ENCODE measurements around the gene G6PC1. TPM values are rescaled to one million over a fixed set of nuclear protein-coding genes. Genes with fewer than 3 reads are reported as not detected.
"Not testable (repeated sequence)": the region's sequence is repeated elsewhere in the genome, so short reads cannot be mapped to it uniquely, and the experiment has no call there.

Gene G6PC1
- total RNA-seq, 2 experiments from 2014 or later = not detected

- H3K4me1 Mint-ChIP-seq (ENCODE audit: low read depth); DNase-seq; H3K4me3 Mint-ChIP-seq; H3K9me3 Mint-ChIP-seq (ENCODE audit: insufficient read depth); H3K36me3 Mint-ChIP-seq (ENCODE audit: low read depth); CTCF ChIA-PET; POLR2A ChIA-PET; ATAC-seq; H3K27ac Mint-ChIP-seq: not testable (repeated sequence)
- H3K27me3 Mint-ChIP-seq (ENCODE audit: low read depth) = peaks cover 24% of the 10 kb centered on the region
Observed at GRCh38 chr17:42916388-42917235, 16.0 kb downstream of the G6PC1 start.

- DNase-seq (no peak), ATAC-seq (no peak)
- Mint-ChIP-seq H3K4me3 (no peak overlapping the region), H3K9me3 (ENCODE audit: insufficient read depth) (no peaks in the 10 kb centered on the region), H3K4me1 (ENCODE audit: low read depth) (no peaks in the 10 kb centered on the region), H3K27ac (no peak overlapping the region), H3K36me3 (ENCODE audit: low read depth) (no peaks in the 10 kb centered on the region), H3K27me3 (ENCODE audit: low read depth) (peaks cover 25% of the 10 kb centered on the region)
- ChIA-PET POLR2A (no interaction called here), CTCF (no interaction called here)
Observed at GRCh38 chr17:42917236-42917603, 16.6 kb downstream of the G6PC1 start.

- DNase-seq (no peak), ATAC-seq (no peak)
- Mint-ChIP-seq H3K36me3 (ENCODE audit: low read depth) (no peaks in the 10 kb centered on the region), H3K4me1 (ENCODE audit: low read depth) (no peaks in the 10 kb centered on the region), H3K27me3 (ENCODE audit: low read depth) (peaks cover 24% of the 10 kb centered on the region), H3K4me3 (no peak overlapping the region), H3K9me3 (ENCODE audit: insufficient read depth) (no peaks in the 10 kb centered on the region), H3K27ac (no peak overlapping the region)
- ChIA-PET CTCF (interaction anchor here (0.9 to 2.7 kb wide), 2 partner anchors 10 to 95 kb away, joined by 3 to 11 read pairs; partner anchors contain the start of gene BECN1), POLR2A (no interaction called here)
Observed at GRCh38 chr17:42918902-42919521, 18.4 kb downstream of the G6PC1 start.

GRCh38 chr17:42919522-42920077 is 19.0 kb downstream of the G6PC1 start:
- CTCF ChIA-PET = interaction anchor here (0.9 to 2.7 kb wide), 3 partner anchors 9 to 95 kb away, joined by 3 to 11 read pairs (median 4); partner anchors contain the start of gene BECN1
- H3K4me3 Mint-ChIP-seq; H3K4me1 Mint-ChIP-seq (ENCODE audit: low read depth); ATAC-seq; POLR2A ChIA-PET; H3K36me3 Mint-ChIP-seq (ENCODE audit: low read depth); H3K9me3 Mint-ChIP-seq (ENCODE audit: insufficient read depth); H3K27ac Mint-ChIP-seq; DNase-seq: not testable (repeated sequence)
- H3K27me3 Mint-ChIP-seq (ENCODE audit: low read depth) = peaks cover 24% of the 10 kb centered on the region

- no peak for ATAC-seq
- Mint-ChIP-seq H3K27me3 (ENCODE audit: low read depth) (peaks cover 24% of the 10 kb centered on the region), H3K27ac (no peak overlapping the region), H3K36me3 (ENCODE audit: low read depth) (no peaks in the 10 kb centered on the region), H3K9me3 (ENCODE audit: insufficient read depth) (no peaks in the 10 kb centered on the region), H3K4me3 (no peak overlapping the region), H3K4me1 (ENCODE audit: low read depth) (peaks cover 2% of the 10 kb centered on the region)
- ChIA-PET POLR2A (no interaction called here), CTCF (interaction anchor here (0.6 to 2.7 kb wide), 4 partner anchors 8 to 145 kb away, joined by 3 to 11 read pairs (median 4); partner anchors contain the start of gene BECN1)
- no peak for DNase-seq
Observed at GRCh38 chr17:42920106-42920900, 19.7 kb downstream of the G6PC1 start.

- DNase-seq (no peak), ATAC-seq (no peak)
- no peak overlapping the region for H3K27ac Mint-ChIP-seq
- H3K4me1 Mint-ChIP-seq (ENCODE audit: low read depth) = peaks cover 2% of the 10 kb centered on the region
- H3K36me3 Mint-ChIP-seq (ENCODE audit: low read depth) = no peaks in the 10 kb centered on the region
- peaks cover 24% of the 10 kb centered on the region for H3K27me3 Mint-ChIP-seq (ENCODE audit: low read depth)
- no peak overlapping the region for H3K4me3 Mint-ChIP-seq
- ChIA-PET POLR2A (no interaction called here), CTCF (interaction anchor here (0.6 to 2.7 kb wide), 3 partner anchors 8 to 144 kb away, joined by 4 to 11 read pairs (median 5); no protein-coding TSS in a partner anchor)
- H3K9me3 Mint-ChIP-seq (ENCODE audit: insufficient read depth) = no peaks in the 10 kb centered on the region
Observed at GRCh38 chr17:42920922-42921321, 20.3 kb downstream of the G6PC1 start.

- CTCF ChIA-PET = no interaction called here
- Mint-ChIP-seq H3K4me3 (no peak overlapping the region), H3K4me1 (ENCODE audit: low read depth) (peaks cover 2% of the 10 kb centered on the region), H3K27me3 (ENCODE audit: low read depth) (peaks cover 24% of the 10 kb centered on the region), H3K36me3 (ENCODE audit: low read depth) (no peaks in the 10 kb centered on the region), H3K9me3 (ENCODE audit: insufficient read depth) (no peaks in the 10 kb centered on the region), H3K27ac (no peak overlapping the region)
- ATAC-seq = no peak
- DNase-seq = no peak
- POLR2A ChIA-PET = no interaction called here
Observed at GRCh38 chr17:42922294-42922693, 21.7 kb downstream of the G6PC1 start.

- DNase-seq; ATAC-seq; H3K4me1 Mint-ChIP-seq (ENCODE audit: low read depth); H3K4me3 Mint-ChIP-seq; POLR2A ChIA-PET; H3K36me3 Mint-ChIP-seq (ENCODE audit: low read depth); H3K27ac Mint-ChIP-seq; CTCF ChIA-PET; H3K9me3 Mint-ChIP-seq (ENCODE audit: insufficient read depth): not testable (repeated sequence)
- H3K27me3 Mint-ChIP-seq (ENCODE audit: low read depth) = peaks cover 21% of the 10 kb centered on the region
Observed at GRCh38 chr17:42923472-42923871, 22.9 kb downstream of the G6PC1 start.

GRCh38 chr17:42924891-42925290 is 24.3 kb downstream of the G6PC1 start:
- CTCF ChIA-PET = interaction anchor here (0.7 kb wide), 1 partner anchor 12 kb away, joined by 3 read pairs; no protein-coding TSS in a partner anchor
- DNase-seq (no peak), ATAC-seq (no peak)
- Mint-ChIP-seq H3K9me3 (ENCODE audit: insufficient read depth) (no peaks in the 10 kb centered on the region), H3K4me3 (no peak overlapping the region), H3K36me3 (ENCODE audit: low read depth) (no peaks in the 10 kb centered on the region), H3K4me1 (ENCODE audit: low read depth) (peaks cover 12% of the 10 kb centered on the region), H3K27me3 (ENCODE audit: low read depth) (peaks cover 16% of the 10 kb centered on the region), H3K27ac (no peak overlapping the region)
- POLR2A ChIA-PET = no interaction called here

- DNase-seq = peak; percentile 46
- H3K27ac Mint-ChIP-seq = no peak overlapping the region
- peak; percentile 87 for ATAC-seq
- H3K36me3 Mint-ChIP-seq (ENCODE audit: low read depth) = no peaks in the 10 kb centered on the region
- H3K4me3 Mint-ChIP-seq = no peak overlapping the region
- ChIA-PET CTCF (interaction anchor here (0.8 to 2.5 kb wide), 12 partner anchors 8 to 381 kb away, joined by 3 to 21 read pairs (median 4); partner anchors contain the start of genes AOC2, BECN1 and RPL27), POLR2A (interaction anchor here (0.6 to 1.6 kb wide), 4 partner anchors 69 to 320 kb away, joined by 3 to 5 read pairs (median 4); partner anchors contain the start of genes BECN1, RETREG3, RPL27 and TMEM106A)
- peaks cover 3% of the 10 kb centered on the region for H3K27me3 Mint-ChIP-seq (ENCODE audit: low read depth)
- H3K9me3 Mint-ChIP-seq (ENCODE audit: insufficient read depth) = no peaks in the 10 kb centered on the region
- H3K4me1 Mint-ChIP-seq (ENCODE audit: low read depth) = peaks cover 12% of the 10 kb centered on the region
Observed at GRCh38 chr17:42928714-42929496, 28.3 kb downstream of the G6PC1 start.

GRCh38 chr17:42929497-42929844 is 28.9 kb downstream of the G6PC1 start:
- no peak for ATAC-seq
- Mint-ChIP-seq H3K9me3 (ENCODE audit: insufficient read depth) (no peaks in the 10 kb centered on the region), H3K27me3 (ENCODE audit: low read depth) (peaks cover 3% of the 10 kb centered on the region), H3K4me1 (ENCODE audit: low read depth) (peaks cover 12% of the 10 kb centered on the region), H3K36me3 (ENCODE audit: low read depth) (no peaks in the 10 kb centered on the region), H3K27ac (no peak overlapping the region), H3K4me3 (no peak overlapping the region)
- POLR2A ChIA-PET = interaction anchor here (1.3 to 1.6 kb wide), 2 partner anchors 106 to 320 kb away, joined by 4 to 5 read pairs; partner anchors contain the start of genes BECN1, RETREG3 and TUBG1
- no peak for DNase-seq
- CTCF ChIA-PET = interaction anchor here (0.8 to 2.5 kb wide), 11 partner anchors 8 to 351 kb away, joined by 3 to 21 read pairs (median 5); partner anchors contain the start of genes AOC2, BECN1 and RPL27

Data from activated CD8-positive, alpha-beta T cell treated with anti-CD3 and anti-CD28 coated beads, Interleukin-2, amount 10 ng/mL, durations not matched to agents 7 days and 5 days (primary cell).